ENCODE measurements around the gene ANGEL2.

DNA sequence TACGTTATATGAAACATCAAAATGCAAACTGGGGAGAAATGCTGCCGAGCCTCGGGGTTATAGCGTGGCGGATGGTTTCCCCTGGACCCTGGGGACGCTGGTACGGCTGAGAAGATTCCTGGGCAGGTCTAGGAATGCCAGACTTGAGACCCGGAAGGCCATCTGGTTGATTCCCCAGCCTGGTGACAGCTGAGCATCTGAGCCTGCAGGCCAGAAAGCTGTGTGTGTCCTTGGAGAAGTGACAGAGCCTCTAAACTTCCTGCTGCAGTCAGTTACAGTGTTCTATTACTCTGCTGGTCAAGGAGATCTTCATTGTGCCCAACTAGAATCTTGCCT lies 63.1 kb downstream of the ANGEL2 start:
- TF ChIP-seq, protein P1, sequence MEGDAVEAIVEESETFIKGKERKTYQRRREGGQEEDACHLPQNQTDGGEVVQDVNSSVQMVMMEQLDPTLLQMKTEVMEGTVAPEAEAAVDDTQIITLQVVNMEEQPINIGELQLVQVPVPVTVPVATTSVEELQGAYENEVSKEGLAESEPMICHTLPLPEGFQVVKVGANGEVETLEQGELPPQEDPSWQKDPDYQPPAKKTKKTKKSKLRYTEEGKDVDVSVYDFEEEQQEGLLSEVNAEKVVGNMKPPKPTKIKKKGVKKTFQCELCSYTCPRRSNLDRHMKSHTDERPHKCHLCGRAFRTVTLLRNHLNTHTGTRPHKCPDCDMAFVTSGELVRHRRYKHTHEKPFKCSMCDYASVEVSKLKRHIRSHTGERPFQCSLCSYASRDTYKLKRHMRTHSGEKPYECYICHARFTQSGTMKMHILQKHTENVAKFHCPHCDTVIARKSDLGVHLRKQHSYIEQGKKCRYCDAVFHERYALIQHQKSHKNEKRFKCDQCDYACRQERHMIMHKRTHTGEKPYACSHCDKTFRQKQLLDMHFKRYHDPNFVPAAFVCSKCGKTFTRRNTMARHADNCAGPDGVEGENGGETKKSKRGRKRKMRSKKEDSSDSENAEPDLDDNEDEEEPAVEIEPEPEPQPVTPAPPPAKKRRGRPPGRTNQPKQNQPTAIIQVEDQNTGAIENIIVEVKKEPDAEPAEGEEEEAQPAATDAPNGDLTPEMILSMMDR (IDR thresholded peaks at IDR 0.05; ENCODE audit: insufficient read depth, low read length, poor library complexity, severe bottlenecking) = no peak
- TF ChIP-seq EZH2phosphoT487 (conservative IDR thresholded peaks at IDR 0.05; ENCODE audit: low read length) = no peak
